Parathyroid adenoma (tissue), 2 donors: ENCODE results near the gene NUBP2.

ENCODE experiments used
- H2AFZ ChIP-seq: fragments of 300-600 bp; sonication (generic); one replicate; pipeline ENCODE4 v1.7.0; 2017; ENCODE audit warnings: antibody characterized with exemption, mild to moderate bottlenecking
- H3K27ac ChIP-seq: fragments of 300-600 bp; sonication (generic); one replicate; pipeline ENCODE4 v1.7.0; 2017
- H3K27me3 ChIP-seq: fragments of 300-600 bp; sonication (generic); one replicate; pipeline ENCODE4 v1.7.0; 2017; ENCODE audit warnings: low read length; ENCODE audit not compliant: control insufficient read depth, insufficient read depth
- H3K36me3 ChIP-seq: fragments of 300-600 bp; sonication (generic); one replicate; pipeline ENCODE4 v1.7.0; 2017; ENCODE audit warnings: low read length; ENCODE audit not compliant: control insufficient read depth, insufficient read depth
- H3K4me1 ChIP-seq: fragments of 300-600 bp; sonication (generic); one replicate; pipeline ENCODE4 v1.7.0; 2017; ENCODE audit warnings: control low read depth
- H3K4me2 ChIP-seq: fragments of 300-600 bp; sonication (generic); one replicate; pipeline ENCODE4 v1.7.0; 2017; ENCODE audit warnings: low read length
- H3K4me3 ChIP-seq: fragments of 300-600 bp; sonication (generic); one replicate; pipeline ENCODE4 v1.7.0; 2017; ENCODE audit warnings: low read depth, low read length
- H3K79me2 ChIP-seq: fragments of 300-600 bp; sonication (generic); one replicate; pipeline ENCODE4 v1.7.0; 2017; ENCODE audit warnings: control low read depth
- H3K9ac ChIP-seq: fragments of 300-600 bp; sonication (generic); one replicate; pipeline ENCODE4 v1.7.0; 2017; ENCODE audit warnings: mild to moderate bottlenecking
- H3K9me3 ChIP-seq: fragments of 300-600 bp; sonication (generic); one replicate; pipeline ENCODE4 v1.7.0; 2017; ENCODE audit warnings: low read length; ENCODE audit not compliant: control insufficient read depth
- CTCF ChIP-seq: fragments of 300-600 bp; sonication (generic); IDR thresholded peaks from one replicate; pipeline ENCODE4 v1.7.0; 2017; ENCODE audit warnings: antibody characterized with exemption, mild to moderate bottlenecking
- donor health status: primary hyperparathyroidism.

NUBP2 gene

GRCh38 chr16:1762196-1762878, 20.4 kb upstream of the NUBP2 start:
- Histone ChIP-seq H3K4me2 (no peak overlapping the region), H3K27ac (no peak overlapping the region), H3K79me2 (no peaks in the 10 kb centered on the region), H3K27me3 (no peaks in the 10 kb centered on the region), H3K9ac (no peak overlapping the region), H3K9me3 (no peaks in the 10 kb centered on the region), H2AFZ (no peak overlapping the region), H3K4me3 (no peak overlapping the region), H3K4me1 (no peaks in the 10 kb centered on the region), H3K36me3 (no peaks in the 10 kb centered on the region)
- no peak for TF ChIP-seq CTCF

- Histone ChIP-seq H3K9me3 (no peaks in the 10 kb centered on the region), H3K27me3 (no peaks in the 10 kb centered on the region), H3K4me1 (no peaks in the 10 kb centered on the region), H3K27ac (no peak overlapping the region), H3K9ac (no peak overlapping the region), H3K4me2 (no peak overlapping the region), H3K4me3 (no peak overlapping the region), H3K79me2 (no peaks in the 10 kb centered on the region), H2AFZ (no peak overlapping the region), H3K36me3 (no peaks in the 10 kb centered on the region)
- no peak for TF ChIP-seq CTCF
Measured at GRCh38 chr16:1762879-1763520, 19.8 kb upstream of the NUBP2 start.

- H3K79me2 ChIP-seq = no peaks in the 10 kb centered on the region
- no peak overlapping the region for H3K4me3 ChIP-seq
- no peaks in the 10 kb centered on the region for H3K4me1 ChIP-seq
- H3K27ac ChIP-seq = no peak overlapping the region
- H3K27me3 ChIP-seq = no peaks in the 10 kb centered on the region
- H3K4me2 ChIP-seq = no peak overlapping the region
- no peak overlapping the region for H2AFZ ChIP-seq
- no peak overlapping the region for H3K9ac ChIP-seq
- H3K9me3 ChIP-seq = no peaks in the 10 kb centered on the region
- no peaks in the 10 kb centered on the region for H3K36me3 ChIP-seq
- no peak for TF ChIP-seq CTCF
Measured at GRCh38 chr16:1763521-1764511, 18.9 kb upstream of the NUBP2 start.

- H3K36me3 ChIP-seq = no peaks in the 10 kb centered on the region
- TF ChIP-seq CTCF = no peak
Measured at GRCh38 chr16:1764971-1765370, 17.8 kb upstream of the NUBP2 start.

More at GRCh38 chr16:1764971-1765370, 17.8 kb upstream of the NUBP2 start:
- Histone ChIP-seq H3K4me1 (no peaks in the 10 kb centered on the region), H3K4me3 (no peak overlapping the region), H3K79me2 (no peaks in the 10 kb centered on the region), H3K9me3 (no peaks in the 10 kb centered on the region), H2AFZ (no peak overlapping the region), H3K9ac (no peak overlapping the region), H3K27me3 (no peaks in the 10 kb centered on the region), H3K4me2 (no peak overlapping the region), H3K27ac (no peak overlapping the region)
